Trophoblast cell (in vitro differentiated cells and primary cell): Measurements from ENCODE around the gene PLA2G4D.

Experiments used
- DNase-seq, 2 donors: peaks; one replicate each; pipeline ENCODE4 v3.0.0-alpha.2; 2016
- H2AFZ ChIP-seq: 2 replicates; pipeline ENCODE4 v1.6.1; 2013; ENCODE audit warnings: low read length, moderate library complexity, mild to moderate bottlenecking; ENCODE audit not compliant: insufficient read depth, poor library complexity
- H2AK5ac ChIP-seq: 2 replicates; pipeline ENCODE4 v1.6.1; 2013; ENCODE audit warnings: mild to moderate bottlenecking, low read length
- H2BK120ac ChIP-seq: 2 replicates; pipeline ENCODE4 v1.6.1; 2013; ENCODE audit warnings: low read length, mild to moderate bottlenecking, moderate library complexity; ENCODE audit not compliant: insufficient read depth, poor library complexity
- H2BK12ac ChIP-seq: 2 replicates; pipeline ENCODE4 v1.6.1; 2013; ENCODE audit warnings: mild to moderate bottlenecking, low read length, moderate library complexity
- H2BK5ac ChIP-seq: 2 replicates; pipeline ENCODE4 v1.6.1; 2013; ENCODE audit warnings: low read length, low read depth, moderate library complexity, mild to moderate bottlenecking; ENCODE audit not compliant: poor library complexity
- H3K14ac ChIP-seq: 2 replicates; pipeline ENCODE4 v1.6.1; 2013; ENCODE audit warnings: mild to moderate bottlenecking, low read length
- H3K18ac ChIP-seq: 2 replicates; pipeline ENCODE4 v1.6.1; 2013; ENCODE audit warnings: mild to moderate bottlenecking, low read length
- H3K23ac ChIP-seq: 2 replicates; pipeline ENCODE4 v1.6.1; 2013; ENCODE audit warnings: low read length
- H3K27ac ChIP-seq: 2 replicates; pipeline ENCODE4 v1.5.1; 2013; ENCODE audit warnings: low read depth, mild to moderate bottlenecking, inconsistent platforms, low read length, moderate library complexity
- H3K27me3 ChIP-seq: 2 replicates; pipeline ENCODE4 v1.6.1; 2013; ENCODE audit warnings: inconsistent platforms, mild to moderate bottlenecking, low read length, moderate library complexity; ENCODE audit not compliant: insufficient read depth
- H3K36me3 ChIP-seq, 2 experiments: 1 replicate in 1 of 2; 2 replicates in 1 of 2; pipeline ENCODE4 v1.6.1; 2013; ENCODE audit warnings: low read length in 2 of 2, mild to moderate bottlenecking in 2 of 2, moderate library complexity in 1 of 2; ENCODE audit not compliant: insufficient read depth in 2 of 2, control insufficient read depth in 1 of 2
- H3K4ac ChIP-seq: 2 replicates; pipeline ENCODE4 v1.6.1; 2013; ENCODE audit warnings: low read depth, mild to moderate bottlenecking, low read length, moderate library complexity
- H3K4me1 ChIP-seq, 2 experiments: 1 replicate in 1 of 2; 2 replicates in 1 of 2; pipeline ENCODE4 v1.6.1; 2013; ENCODE audit warnings: low read length in 2 of 2, mild to moderate bottlenecking in 2 of 2, moderate library complexity in 1 of 2; ENCODE audit not compliant: insufficient read depth in 2 of 2, control insufficient read depth in 1 of 2
- H3K4me2 ChIP-seq: 2 replicates; pipeline ENCODE4 v1.6.1; 2013; ENCODE audit warnings: inconsistent platforms, mild to moderate bottlenecking, low read length, moderate library complexity
- H3K4me3 ChIP-seq: 2 replicates; pipeline ENCODE4 v1.5.1; 2013; ENCODE audit warnings: mild to moderate bottlenecking, low read depth, low read length, inconsistent platforms
- H3K79me1 ChIP-seq: one replicate; pipeline ENCODE4 v1.6.1; 2013; ENCODE audit warnings: low read length
- H3K79me2 ChIP-seq: 2 replicates; pipeline ENCODE4 v1.6.1; 2013; ENCODE audit warnings: low read length, mild to moderate bottlenecking; ENCODE audit not compliant: control insufficient read depth, insufficient read depth, poor library complexity
- H3K9ac ChIP-seq: 2 replicates; pipeline ENCODE4 v1.6.1; 2013; ENCODE audit warnings: mild to moderate bottlenecking, low read length
- H3K9me3 ChIP-seq: 2 replicates; pipeline ENCODE4 v1.6.1; 2013; ENCODE audit warnings: low read depth, mild to moderate bottlenecking, control low read depth, inconsistent platforms, low read length; ENCODE audit not compliant: insufficient read depth
- H4K12ac ChIP-seq: 2 replicates; pipeline ENCODE4 v1.6.1; 2013; ENCODE audit warnings: low read depth, mild to moderate bottlenecking, low read length, moderate library complexity
- H4K8ac ChIP-seq: 2 replicates; pipeline ENCODE4 v1.6.1; 2013; ENCODE audit warnings: low read depth, mild to moderate bottlenecking, low read length, moderate library complexity
- H4K91ac ChIP-seq: one replicate; pipeline ENCODE4 v1.6.1; 2013; ENCODE audit warnings: low read depth, mild to moderate bottlenecking, low read length, moderate library complexity
- WGBS: extraction: QIAGEN DNeasy Blood & Tissue Kit; methylation state at CpG from one replicate; pipeline ENCODE4 v1.1.7; 2013; ENCODE audit warnings: missing lambda C conversion rate; ENCODE audit not compliant: insufficient read length, insufficient coverage; ENCODE audit errors: extremely low coverage; 5-methylcytosine and 5-hydroxymethylcytosine counted together

Gene PLA2G4D

DNA sequence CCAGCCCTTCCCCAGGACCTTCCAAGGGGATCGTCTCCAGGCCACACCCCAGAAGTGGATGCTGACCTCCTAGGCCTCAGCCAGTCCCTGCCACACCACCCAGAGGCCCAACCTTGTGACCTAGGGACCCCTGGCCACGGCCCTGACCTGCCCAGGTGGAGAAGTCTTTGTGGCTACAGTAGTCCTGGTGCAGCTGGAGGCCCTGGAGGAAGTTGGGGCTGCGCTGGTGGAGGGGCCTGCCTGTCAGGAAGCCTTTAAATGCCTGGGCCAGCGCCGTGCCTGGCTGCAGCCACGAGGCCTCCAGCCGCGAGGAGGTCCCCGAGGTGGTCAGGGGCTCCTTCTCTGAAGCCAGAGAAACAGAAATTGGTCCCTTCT lies 23.4 kb downstream of the PLA2G4D start:
- no peaks in the 10 kb centered on the region for H3K4me1 ChIP-seq
- DNase-seq: no peak
- H2BK5ac ChIP-seq: no peak overlapping the region
- H3K9me3 ChIP-seq: no peaks in the 10 kb centered on the region
- no peak overlapping the region for H3K14ac ChIP-seq
- H2BK12ac ChIP-seq: no peak overlapping the region
- no peak overlapping the region for H4K8ac ChIP-seq
- H3K18ac ChIP-seq: no peak overlapping the region
- H3K4me3 ChIP-seq: no peak overlapping the region
- H4K12ac ChIP-seq: no peak overlapping the region
- no CpG with 5 or more reads among the region's 9 CpGs for WGBS
- no peak overlapping the region for H3K27ac ChIP-seq
- H2AFZ ChIP-seq: no peak overlapping the region
- no peak overlapping the region for H2BK120ac ChIP-seq
- H3K36me3 ChIP-seq: no peaks in the 10 kb centered on the region
- no peak overlapping the region for H2AK5ac ChIP-seq
- no peak overlapping the region for H3K4me2 ChIP-seq
- H3K9ac ChIP-seq: no peak overlapping the region
- H3K79me2 ChIP-seq: no peaks in the 10 kb centered on the region
- H3K27me3 ChIP-seq: no peaks in the 10 kb centered on the region
- H4K91ac ChIP-seq: no peak overlapping the region
- H3K23ac ChIP-seq: no peak overlapping the region
- no peak overlapping the region for H3K4ac ChIP-seq
- no peaks in the 10 kb centered on the region for H3K79me1 ChIP-seq

DNA sequence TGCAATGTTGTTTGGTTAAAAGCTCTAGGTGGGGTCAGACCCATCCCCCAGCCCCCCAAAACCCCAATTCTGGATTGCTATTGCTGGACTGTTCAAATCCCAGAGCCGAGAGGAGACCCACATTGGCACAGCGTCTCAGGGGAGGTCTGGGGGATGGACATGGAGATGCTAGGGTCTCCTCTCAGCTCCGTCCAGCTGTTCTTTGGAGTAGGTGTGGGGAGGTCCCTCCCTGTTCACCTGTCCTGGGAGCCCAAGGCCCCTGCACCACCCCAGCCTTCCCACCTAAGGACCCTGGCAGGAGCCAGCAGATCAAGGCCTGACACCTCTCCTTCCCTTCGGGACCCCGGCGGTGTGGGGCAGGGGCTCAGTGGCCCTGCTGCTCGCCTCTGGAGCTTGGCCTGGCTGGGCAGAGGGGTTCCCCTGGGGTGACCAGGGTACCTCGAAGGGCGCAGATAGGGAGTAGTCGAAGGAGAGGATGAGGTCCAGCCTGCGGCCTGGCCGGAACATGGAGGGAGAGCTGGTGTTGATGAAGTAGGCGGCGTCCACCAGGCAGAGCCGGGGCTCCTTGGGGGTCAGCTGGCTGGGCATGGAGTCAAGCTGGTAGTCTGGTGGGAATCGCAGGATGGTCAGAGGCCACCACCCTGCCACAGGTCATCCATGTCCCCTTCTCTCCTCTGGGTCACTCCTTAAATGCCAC lies 23.9 kb downstream of the PLA2G4D start:
- Histone ChIP-seq H3K4ac (no peak overlapping the region), H2AK5ac (no peak overlapping the region), H3K18ac (no peak overlapping the region), H3K9me3 (no peaks in the 10 kb centered on the region), H2BK120ac (no peak overlapping the region), H3K14ac (no peak overlapping the region), H3K36me3 (no peaks in the 10 kb centered on the region), H3K79me1 (no peaks in the 10 kb centered on the region), H3K4me3 (no peak overlapping the region), H3K27ac (no peak overlapping the region), H2BK5ac (no peak overlapping the region), H2BK12ac (no peak overlapping the region), H3K4me1 (peaks cover 0 to 1% of the 10 kb centered on the region in 2 experiments), H4K91ac (no peak overlapping the region), H2AFZ (no peak overlapping the region), H3K4me2 (no peak overlapping the region), H3K79me2 (no peaks in the 10 kb centered on the region), H3K9ac (no peak overlapping the region), H4K12ac (no peak overlapping the region), H4K8ac (no peak overlapping the region), H3K27me3 (no peaks in the 10 kb centered on the region), H3K23ac (no peak overlapping the region)
- no peak for DNase-seq
- WGBS: no CpG with 5 or more reads among the region's 16 CpGs

DNA sequence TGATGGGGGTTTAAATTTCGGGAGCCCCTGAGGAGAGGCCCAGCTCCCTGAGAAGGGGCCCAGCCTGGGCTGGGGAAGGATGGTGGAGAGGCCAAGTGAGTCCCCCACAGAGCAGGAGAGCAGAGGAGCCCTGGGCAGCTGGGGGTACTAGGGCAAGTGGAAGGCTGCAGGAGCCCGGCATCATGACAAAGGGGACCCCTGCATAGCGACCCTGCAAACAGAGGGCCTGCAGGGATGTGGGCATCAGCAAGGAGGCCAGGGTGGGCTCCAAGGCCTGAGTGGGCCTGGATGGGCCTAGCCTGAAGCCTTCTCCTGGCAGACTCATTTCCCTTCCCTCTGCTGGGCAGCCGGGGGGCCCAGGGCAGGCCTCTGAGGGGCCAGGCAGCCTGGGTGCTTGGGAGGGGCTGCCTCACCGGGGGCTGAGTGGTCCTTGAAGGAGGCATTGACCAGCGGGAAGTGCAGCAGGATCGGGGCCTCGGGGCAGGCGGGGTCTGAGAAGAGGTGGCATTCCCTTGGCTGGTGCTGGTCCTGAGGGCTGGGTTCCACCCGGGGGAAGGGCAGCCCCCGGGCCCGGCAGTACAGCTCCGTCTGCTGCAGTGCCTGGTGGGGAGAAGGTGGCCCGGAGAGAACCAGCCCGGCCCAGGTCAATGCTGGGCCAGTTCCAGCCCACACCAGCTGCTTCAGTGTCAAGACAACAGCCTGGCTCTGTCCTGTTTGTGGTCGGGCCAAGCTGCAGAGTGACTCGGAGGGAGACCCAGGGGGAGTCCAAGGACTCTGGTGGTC lies 24.7 kb downstream of the PLA2G4D start:
- no peak overlapping the region for H3K9ac ChIP-seq
- H3K23ac ChIP-seq: no peak overlapping the region
- H2AK5ac ChIP-seq: no peak overlapping the region
- H3K14ac ChIP-seq: no peak overlapping the region
- no peak overlapping the region for H2BK12ac ChIP-seq
- no CpG with 5 or more reads among the region's 17 CpGs for WGBS
- no peak overlapping the region for H4K91ac ChIP-seq
- no peak overlapping the region for H3K4ac ChIP-seq
- H3K36me3 ChIP-seq: no peaks in the 10 kb centered on the region
- no peak for DNase-seq
- no peak overlapping the region for H2AFZ ChIP-seq
- no peak overlapping the region for H3K27ac ChIP-seq
- no peaks in the 10 kb centered on the region for H3K9me3 ChIP-seq
- H3K4me3 ChIP-seq: no peak overlapping the region
- no peaks in the 10 kb centered on the region for H3K79me2 ChIP-seq
- no peak overlapping the region for H4K8ac ChIP-seq
- no peak overlapping the region for H4K12ac ChIP-seq
- no peaks in the 10 kb centered on the region for H3K79me1 ChIP-seq
- no peaks in the 10 kb centered on the region for H3K27me3 ChIP-seq
- H3K18ac ChIP-seq: no peak overlapping the region
- peaks cover 0 to 1% of the 10 kb centered on the region in 2 experiments for H3K4me1 ChIP-seq
- no peak overlapping the region for H2BK120ac ChIP-seq
- H3K4me2 ChIP-seq: no peak overlapping the region
- no peak overlapping the region for H2BK5ac ChIP-seq

DNA sequence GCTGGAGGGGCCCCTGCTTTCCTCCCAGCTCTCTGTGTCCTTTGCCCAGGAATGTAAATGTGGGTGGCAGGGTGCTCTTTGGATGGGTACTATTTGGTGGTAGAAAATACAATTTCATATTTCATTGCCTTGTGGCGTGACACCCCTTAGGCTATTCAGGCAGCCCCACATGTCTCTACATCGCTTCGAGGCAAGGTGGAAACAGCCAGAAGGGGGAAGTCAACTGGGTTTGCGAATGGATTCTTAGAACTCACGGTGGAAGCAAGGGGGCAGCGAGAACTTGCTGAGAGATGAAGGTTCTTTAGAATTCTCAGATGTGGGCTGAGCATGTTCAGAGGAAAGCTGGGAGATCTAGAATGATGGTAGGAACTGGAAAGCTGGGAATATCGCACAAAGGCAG lies 25.3 kb downstream of the PLA2G4D start:
- H3K79me1 ChIP-seq: no peaks in the 10 kb centered on the region
- no peak overlapping the region for H2BK5ac ChIP-seq
- no peak overlapping the region for H2BK12ac ChIP-seq
- no peaks in the 10 kb centered on the region for H3K79me2 ChIP-seq
- no peaks in the 10 kb centered on the region for H3K27me3 ChIP-seq
- no peak overlapping the region for H3K4ac ChIP-seq
- H3K4me1 ChIP-seq: peaks cover 0 to 1% of the 10 kb centered on the region in 2 experiments
- no peaks in the 10 kb centered on the region for H3K9me3 ChIP-seq
- H4K12ac ChIP-seq: no peak overlapping the region
- H3K4me3 ChIP-seq: no peak overlapping the region
- no peak overlapping the region for H3K14ac ChIP-seq
- H2AFZ ChIP-seq: no peak overlapping the region
- no peak for DNase-seq
- no peak overlapping the region for H2BK120ac ChIP-seq
- no peak overlapping the region for H2AK5ac ChIP-seq
- no peak overlapping the region for H4K8ac ChIP-seq
- H3K27ac ChIP-seq: no peak overlapping the region
- no peak overlapping the region for H3K23ac ChIP-seq
- H4K91ac ChIP-seq: no peak overlapping the region
- H3K18ac ChIP-seq: no peak overlapping the region
- no peaks in the 10 kb centered on the region for H3K36me3 ChIP-seq
- no CpG with 5 or more reads among the region's 7 CpGs for WGBS
- H3K9ac ChIP-seq: no peak overlapping the region
- H3K4me2 ChIP-seq: no peak overlapping the region
